ENCODE data around the gene KRT6C.

DNA sequence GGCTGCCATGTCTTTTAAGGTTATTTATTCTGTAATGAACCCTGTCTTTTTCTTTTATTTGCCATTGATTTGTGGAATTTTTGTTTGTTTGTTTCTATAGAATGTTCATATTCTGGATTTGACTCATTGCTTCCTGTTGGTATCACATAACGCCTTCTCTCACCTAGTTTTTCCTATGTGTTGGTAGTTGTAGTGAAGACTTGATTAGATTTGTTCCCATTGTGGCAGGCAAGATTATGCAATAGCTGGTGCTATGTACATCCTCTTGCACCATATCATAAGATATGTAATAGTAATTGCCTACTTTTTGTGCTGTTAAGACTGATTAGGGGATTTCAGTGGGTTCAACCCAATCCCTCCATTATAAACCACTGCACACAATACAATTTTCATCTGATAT lies 17.8 kb downstream of the KRT6C start:
- TF ChIP-seq, protein P1, sequence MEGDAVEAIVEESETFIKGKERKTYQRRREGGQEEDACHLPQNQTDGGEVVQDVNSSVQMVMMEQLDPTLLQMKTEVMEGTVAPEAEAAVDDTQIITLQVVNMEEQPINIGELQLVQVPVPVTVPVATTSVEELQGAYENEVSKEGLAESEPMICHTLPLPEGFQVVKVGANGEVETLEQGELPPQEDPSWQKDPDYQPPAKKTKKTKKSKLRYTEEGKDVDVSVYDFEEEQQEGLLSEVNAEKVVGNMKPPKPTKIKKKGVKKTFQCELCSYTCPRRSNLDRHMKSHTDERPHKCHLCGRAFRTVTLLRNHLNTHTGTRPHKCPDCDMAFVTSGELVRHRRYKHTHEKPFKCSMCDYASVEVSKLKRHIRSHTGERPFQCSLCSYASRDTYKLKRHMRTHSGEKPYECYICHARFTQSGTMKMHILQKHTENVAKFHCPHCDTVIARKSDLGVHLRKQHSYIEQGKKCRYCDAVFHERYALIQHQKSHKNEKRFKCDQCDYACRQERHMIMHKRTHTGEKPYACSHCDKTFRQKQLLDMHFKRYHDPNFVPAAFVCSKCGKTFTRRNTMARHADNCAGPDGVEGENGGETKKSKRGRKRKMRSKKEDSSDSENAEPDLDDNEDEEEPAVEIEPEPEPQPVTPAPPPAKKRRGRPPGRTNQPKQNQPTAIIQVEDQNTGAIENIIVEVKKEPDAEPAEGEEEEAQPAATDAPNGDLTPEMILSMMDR (IDR thresholded peaks at IDR 0.05): no peak
- no peak for TF ChIP-seq POLR2A (IDR thresholded peaks at IDR 0.05)

Measured in heart left ventricle (tissue), 13 donors.